GM20431 (cell line): ENCODE measurements around the gene IFT122.
"Not testable (repeated sequence)": the region's sequence is repeated elsewhere in the genome, so short reads cannot be mapped to it uniquely, and the experiment has no call there.

ENCODE experiments used
- in situ Hi-C: fragments of 300-500 bp; cut with MseI, MboI; formaldehyde crosslinking; loops from one replicate; pipeline ENCODE4 v1.15.0; 2020; ENCODE audit warnings: low sequenced_read_pairs; ENCODE audit not compliant: unreplicated experiment

IFT122 gene, protein sequence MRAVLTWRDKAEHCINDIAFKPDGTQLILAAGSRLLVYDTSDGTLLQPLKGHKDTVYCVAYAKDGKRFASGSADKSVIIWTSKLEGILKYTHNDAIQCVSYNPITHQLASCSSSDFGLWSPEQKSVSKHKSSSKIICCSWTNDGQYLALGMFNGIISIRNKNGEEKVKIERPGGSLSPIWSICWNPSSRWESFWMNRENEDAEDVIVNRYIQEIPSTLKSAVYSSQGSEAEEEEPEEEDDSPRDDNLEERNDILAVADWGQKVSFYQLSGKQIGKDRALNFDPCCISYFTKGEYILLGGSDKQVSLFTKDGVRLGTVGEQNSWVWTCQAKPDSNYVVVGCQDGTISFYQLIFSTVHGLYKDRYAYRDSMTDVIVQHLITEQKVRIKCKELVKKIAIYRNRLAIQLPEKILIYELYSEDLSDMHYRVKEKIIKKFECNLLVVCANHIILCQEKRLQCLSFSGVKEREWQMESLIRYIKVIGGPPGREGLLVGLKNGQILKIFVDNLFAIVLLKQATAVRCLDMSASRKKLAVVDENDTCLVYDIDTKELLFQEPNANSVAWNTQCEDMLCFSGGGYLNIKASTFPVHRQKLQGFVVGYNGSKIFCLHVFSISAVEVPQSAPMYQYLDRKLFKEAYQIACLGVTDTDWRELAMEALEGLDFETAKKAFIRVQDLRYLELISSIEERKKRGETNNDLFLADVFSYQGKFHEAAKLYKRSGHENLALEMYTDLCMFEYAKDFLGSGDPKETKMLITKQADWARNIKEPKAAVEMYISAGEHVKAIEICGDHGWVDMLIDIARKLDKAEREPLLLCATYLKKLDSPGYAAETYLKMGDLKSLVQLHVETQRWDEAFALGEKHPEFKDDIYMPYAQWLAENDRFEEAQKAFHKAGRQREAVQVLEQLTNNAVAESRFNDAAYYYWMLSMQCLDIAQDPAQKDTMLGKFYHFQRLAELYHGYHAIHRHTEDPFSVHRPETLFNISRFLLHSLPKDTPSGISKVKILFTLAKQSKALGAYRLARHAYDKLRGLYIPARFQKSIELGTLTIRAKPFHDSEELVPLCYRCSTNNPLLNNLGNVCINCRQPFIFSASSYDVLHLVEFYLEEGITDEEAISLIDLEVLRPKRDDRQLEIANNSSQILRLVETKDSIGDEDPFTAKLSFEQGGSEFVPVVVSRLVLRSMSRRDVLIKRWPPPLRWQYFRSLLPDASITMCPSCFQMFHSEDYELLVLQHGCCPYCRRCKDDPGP

GRCh38 chr3:129439817-129440617 lies at the start of gene IFT122, which contains the start of gene MBD4:
Gene IFT122, plus strand, starts transcription at chr3:129440224. Its CDS starts 107 bp downstream, at chr3:129440331.
Gene MBD4, minus strand, starts transcription at chr3:129439948. Its CDS starts 115 bp downstream, at chr3:129439833.
- in situ Hi-C loops, result no loop called here

DNA sequence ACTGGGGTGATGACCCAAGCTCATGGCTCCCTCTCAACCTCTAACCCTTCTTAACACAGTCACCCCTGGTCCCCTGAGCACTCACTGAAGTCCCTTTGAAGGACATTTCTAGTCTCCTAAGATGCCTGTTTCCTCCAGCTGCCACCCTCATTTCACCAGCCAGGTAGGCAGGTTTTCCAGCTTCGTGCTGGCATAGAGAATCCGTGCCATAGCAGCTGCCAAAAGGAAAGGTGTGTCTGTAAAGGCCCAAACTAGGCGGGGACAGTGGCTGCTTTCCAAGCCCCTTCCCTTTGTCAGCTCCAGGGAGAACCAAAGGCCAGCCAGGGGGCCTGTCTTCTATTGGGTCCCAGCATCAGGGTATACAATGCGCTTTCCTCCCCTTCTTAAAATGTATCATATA lies 48.4 kb upstream of the IFT122 start:
- in situ Hi-C loops, result not testable (repeated sequence)

GRCh38 chr3:129392106-129392887 lies 47.7 kb upstream of the IFT122 start:
- in situ Hi-C loops, result not testable (repeated sequence)

GRCh38 chr3:129393271-129393670 lies 46.8 kb upstream of the IFT122 start:
- in situ Hi-C loops, result no loop called here

DNA sequence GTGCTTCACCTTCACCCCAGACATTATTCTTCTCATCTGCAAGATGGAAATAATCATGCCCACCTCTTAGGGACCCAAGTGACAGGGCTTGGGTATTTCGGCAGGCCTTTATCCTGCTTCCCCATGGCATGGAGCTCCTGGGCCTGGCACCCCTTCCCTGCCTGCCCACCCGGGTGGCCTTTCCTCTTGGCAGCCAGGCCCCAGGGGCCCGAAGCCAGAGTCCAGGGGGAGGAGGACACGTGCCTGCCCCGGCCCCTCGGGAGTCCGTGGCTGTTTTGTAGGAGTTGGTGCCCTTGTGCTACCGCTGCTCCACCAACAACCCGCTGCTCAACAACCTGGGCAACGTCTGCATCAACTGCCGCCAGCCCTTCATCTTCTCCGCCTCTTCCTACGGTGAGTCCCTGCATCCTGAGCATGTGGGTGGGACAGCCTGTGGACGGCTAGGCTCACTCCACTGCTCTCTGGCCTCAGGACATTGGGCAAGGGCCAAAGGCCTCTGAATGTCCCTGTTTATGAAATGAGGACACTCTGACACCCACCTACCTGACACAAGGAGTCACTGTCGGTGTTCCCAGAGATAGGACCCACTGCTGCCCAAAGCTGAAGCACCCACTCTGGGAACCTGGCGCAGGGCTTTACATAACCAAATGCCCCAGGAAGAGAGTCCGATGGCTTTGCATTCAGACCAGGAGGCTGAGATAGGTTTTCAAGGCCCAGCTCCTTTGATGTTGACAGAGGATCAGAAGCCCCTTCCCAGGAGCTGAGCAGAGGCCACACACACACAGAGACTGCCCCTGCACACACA lies 46.1 kb upstream of the IFT122 start:
- in situ Hi-C loops, result not testable (repeated sequence)

DNA sequence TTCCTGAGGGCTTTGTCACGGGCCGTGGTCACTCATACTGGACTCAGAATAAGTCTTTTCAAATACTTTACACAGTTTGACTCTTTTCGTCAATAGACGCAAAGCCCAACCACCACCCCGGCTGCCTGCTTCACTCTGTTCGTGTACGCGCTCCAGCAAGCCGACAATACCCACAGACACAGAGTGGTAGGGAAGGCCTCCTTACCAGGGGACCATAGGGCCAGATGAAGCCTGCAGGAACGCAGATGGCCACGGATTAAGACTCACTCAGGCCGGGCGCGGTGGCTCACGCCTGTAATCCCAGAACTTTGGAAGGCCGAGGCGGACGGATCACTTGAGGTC lies 41.2 kb upstream of the IFT122 start:
- in situ Hi-C loops, result no loop called here

GRCh38 chr3:129399145-129399894 lies 40.7 kb upstream of the IFT122 start:
- in situ Hi-C loops, result no loop called here

DNA sequence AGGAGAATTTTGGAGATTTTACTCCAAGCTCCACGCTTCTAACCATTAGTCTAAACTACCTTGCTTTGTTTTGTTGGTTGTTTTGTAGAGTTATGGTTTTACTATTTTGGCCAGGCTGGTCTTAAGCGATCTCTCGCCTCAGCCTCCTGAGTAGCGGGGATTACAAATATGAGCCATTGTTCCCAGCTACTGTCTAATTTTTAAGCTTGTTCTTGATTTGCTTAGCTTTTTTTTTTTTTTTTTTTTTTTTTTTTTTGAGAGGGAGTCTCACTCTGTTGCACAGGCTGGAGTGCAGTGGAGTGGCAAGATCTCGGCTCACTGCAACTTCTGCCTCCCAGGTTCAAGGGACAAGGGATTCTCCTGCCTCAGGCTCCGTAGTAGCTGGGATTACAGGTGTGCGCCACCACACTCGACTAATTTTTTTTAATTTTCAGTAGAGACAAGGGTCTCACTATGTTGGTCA lies 40.1 kb upstream of the IFT122 start:
- in situ Hi-C loops, result no loop called here

DNA sequence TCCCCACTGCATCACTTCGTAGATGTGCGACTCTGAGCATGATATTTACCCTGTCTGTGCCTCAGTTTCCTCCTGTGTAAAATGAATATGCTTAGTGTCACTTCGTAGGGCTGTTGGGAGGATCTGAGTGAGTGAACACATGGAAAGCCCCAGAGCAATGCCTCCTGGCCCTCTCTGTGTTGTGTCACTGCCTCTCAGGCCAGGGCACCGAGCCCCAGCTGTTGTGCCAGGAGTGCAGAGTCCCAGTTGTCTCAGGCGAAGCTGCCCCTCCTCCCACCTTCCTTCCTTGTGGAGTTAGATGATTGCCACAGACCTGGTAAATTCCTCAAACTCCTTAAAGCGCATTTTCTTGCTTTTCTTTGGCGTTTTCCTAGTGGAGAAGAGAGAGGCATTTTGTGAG lies 37.8 kb upstream of the IFT122 start:
- in situ Hi-C loops, result no loop called here

DNA sequence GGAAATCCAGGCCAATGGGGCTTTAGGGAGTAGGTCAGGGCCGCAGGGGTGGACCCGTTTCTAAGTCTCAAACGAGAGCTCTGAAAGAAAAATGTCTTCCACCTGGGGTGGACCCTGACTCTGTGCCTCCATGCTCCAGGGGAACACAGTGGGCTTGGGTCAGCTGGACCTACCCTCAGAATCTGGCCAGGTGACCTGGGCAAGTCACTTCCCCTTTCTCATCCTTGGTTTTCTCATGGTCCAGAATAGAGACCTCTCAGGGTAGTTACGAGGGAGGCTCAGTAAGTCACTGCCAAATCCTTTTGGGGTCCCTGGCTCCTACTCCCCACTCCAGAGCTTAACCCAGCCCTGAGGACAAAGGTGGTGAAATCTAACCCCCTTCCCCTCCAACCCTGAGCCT lies 37.4 kb upstream of the IFT122 start:
- in situ Hi-C loops, result no loop called here

DNA sequence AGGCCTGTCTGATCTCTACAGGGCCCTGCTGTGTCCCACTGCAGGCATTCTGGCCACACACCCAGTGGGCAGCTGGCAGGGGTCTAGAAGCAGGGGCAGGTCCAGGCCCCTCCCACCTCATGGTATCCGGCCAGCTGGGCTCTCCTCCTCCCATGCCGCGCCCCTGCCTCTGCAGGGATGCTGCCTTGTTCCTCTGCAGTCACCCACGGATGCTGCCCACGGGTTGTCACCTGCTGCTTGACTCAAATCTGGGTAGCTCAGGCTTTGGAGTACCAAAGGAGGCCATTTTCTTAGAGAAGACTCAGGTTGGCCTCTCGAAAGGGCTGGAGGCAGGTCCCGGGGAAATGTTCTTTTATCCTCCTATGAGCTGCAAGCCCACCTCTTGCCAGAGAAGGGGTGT lies 36.6 kb upstream of the IFT122 start:
- in situ Hi-C loops, result no loop called here

GRCh38 chr3:129404130-129404529 lies 35.9 kb upstream of the IFT122 start:
- in situ Hi-C loops, result no loop called here

DNA sequence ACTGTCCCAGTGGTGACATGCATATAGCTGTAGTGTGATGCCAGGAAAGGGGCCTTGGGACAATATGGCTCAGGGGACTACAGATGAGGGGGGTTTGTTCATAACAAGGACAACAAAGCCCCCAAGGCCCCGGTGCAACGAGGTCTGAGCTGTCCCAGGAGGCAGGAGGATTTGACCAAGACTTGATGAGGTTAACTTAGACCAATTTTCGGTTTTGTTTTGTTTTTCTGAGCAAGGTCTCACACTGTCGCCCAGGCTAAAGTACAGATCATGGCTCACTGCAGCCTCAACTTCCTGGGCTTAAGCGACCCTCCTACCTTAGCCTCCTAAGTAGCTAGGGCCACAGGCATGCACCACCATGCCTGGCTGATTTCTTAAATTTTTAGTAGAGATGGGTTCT lies 35.4 kb upstream of the IFT122 start:
- in situ Hi-C loops, result no loop called here

- in situ Hi-C loops, result no loop called here
Measured at GRCh38 chr3:129409541-129409940, 30.5 kb upstream of the IFT122 start.

DNA sequence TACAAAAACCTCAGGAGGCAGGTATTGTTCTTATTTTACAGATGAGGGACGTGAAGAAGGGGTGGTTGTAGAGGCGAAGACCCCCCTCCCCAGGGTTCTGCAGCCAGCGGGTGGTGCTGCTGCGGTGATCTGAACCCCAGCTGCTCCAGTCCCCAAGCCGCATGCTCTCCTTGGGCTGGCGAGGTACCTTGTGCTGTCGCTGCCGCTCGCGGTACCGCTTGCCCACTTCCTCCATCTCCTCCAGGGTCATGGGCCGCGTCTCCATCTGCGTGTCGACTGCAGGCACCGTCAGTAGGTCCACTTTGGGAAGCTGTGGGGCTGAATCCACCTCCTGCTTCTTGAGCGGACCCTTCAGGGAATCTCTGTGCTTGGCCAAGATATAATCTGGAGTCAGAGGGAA lies 29.1 kb upstream of the IFT122 start:
- in situ Hi-C loops, result no loop called here

DNA sequence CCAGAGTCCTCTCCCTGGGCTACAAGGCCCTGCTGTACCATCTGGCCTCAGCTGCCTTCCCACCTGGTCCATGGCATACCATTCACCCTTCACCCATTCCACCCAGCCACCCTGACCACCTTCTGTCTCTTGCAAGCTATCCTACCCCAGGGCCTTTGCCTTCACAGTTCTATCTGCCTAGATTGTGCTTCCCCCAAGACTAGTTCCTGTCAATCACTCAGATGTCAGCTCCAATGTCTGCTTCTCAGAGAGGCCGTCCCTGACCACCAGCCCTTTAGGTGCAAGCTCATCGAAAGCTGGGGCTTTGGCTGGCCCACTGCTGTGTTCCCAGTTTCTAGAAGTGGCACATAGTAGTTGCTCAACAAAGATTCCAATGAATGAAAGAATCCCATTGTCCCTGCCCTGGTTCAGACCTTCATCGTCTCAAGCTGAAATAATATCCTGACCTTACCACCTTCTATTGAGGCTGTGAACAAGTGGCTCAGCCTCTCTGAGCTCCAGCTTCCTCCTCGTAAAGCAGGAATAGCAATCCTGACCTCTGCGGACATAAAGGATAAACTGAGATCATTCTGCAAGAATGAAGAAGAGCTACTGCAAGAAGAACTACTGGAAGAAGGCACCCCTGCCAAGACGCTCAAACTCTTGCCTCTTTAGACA lies 27.4 kb upstream of the IFT122 start:
- in situ Hi-C loops, result no loop called here

- in situ Hi-C loops, result not testable (repeated sequence)
Measured at GRCh38 chr3:129413238-129413637, 26.8 kb upstream of the IFT122 start.
